Ascending aorta (tissue), 2 donors: ENCODE data around the gene RAX2. TPM values are rescaled to one million over a fixed set of nuclear protein-coding genes. Genes with fewer than 3 reads are reported as not detected.

Source experiments
- DNase-seq, 2 donors: peaks; one replicate each; pipeline ENCODE4 v3.0.0-alpha.2; 2019; ENCODE audit warnings: low spot score in 2 of 2
- H3K27ac ChIP-seq, 2 donors: fragments of 200-600 bp; sonication (generic); one replicate each; pipeline ENCODE4 v1.5.1; 2016 to 2017; ENCODE audit warnings: mild to moderate bottlenecking in 1 of 2
- H3K27me3 ChIP-seq: fragments of 200-600 bp; sonication (generic); one replicate; pipeline ENCODE4 v1.5.1; 2017
- H3K36me3 ChIP-seq, 2 donors: fragments of 200-600 bp; sonication (generic); one replicate each; pipeline ENCODE4 v1.5.1; 2016
- H3K4me1 ChIP-seq, 2 donors: fragments of 200-600 bp; sonication (generic); one replicate each; pipeline ENCODE4 v1.5.1; 2016 to 2017; ENCODE audit warnings: mild to moderate bottlenecking in 1 of 2
- H3K4me3 ChIP-seq, 2 donors: fragments of 200-600 bp; sonication (generic); one replicate each; pipeline ENCODE4 v1.5.1; 2016 to 2017; ENCODE audit warnings: mild to moderate bottlenecking in 1 of 2
- H3K9me3 ChIP-seq, 2 donors: fragments of 200-600 bp; sonication (generic); one replicate each; pipeline ENCODE4 v1.5.1; 2016
- intact Hi-C: fragments of 100-400 bp; cut with DNase I; formaldehyde crosslinking; loops from one replicate; pipeline ENCODE4 v1.15.1; 2023
- total RNA-seq: library from RNA; depleted of rRNA; stranded (reverse); fragments of >200 nt; gene quantifications from one replicate; pipeline ENCODE4 v1.1.0, GENCODE V29; 2016
- TF ChIP-seq, protein P1 (sequence below), 3 experiments: fragments of 200-600 bp in 2 of 3; fragments of 450-650 bp in 1 of 3; sonication (generic) in 2 of 3; IDR thresholded peaks; one replicate each; pipeline ENCODE4 v1.5.1; 2016 to 2019; ENCODE audit warnings: antibody characterized with exemption in 3 of 3, mild to moderate bottlenecking in 1 of 3, moderate library complexity in 1 of 3

RAX2 gene
- total RNA-seq, 1 donor from 2014 or later = not detected

- TF ChIP-seq, protein P1, sequence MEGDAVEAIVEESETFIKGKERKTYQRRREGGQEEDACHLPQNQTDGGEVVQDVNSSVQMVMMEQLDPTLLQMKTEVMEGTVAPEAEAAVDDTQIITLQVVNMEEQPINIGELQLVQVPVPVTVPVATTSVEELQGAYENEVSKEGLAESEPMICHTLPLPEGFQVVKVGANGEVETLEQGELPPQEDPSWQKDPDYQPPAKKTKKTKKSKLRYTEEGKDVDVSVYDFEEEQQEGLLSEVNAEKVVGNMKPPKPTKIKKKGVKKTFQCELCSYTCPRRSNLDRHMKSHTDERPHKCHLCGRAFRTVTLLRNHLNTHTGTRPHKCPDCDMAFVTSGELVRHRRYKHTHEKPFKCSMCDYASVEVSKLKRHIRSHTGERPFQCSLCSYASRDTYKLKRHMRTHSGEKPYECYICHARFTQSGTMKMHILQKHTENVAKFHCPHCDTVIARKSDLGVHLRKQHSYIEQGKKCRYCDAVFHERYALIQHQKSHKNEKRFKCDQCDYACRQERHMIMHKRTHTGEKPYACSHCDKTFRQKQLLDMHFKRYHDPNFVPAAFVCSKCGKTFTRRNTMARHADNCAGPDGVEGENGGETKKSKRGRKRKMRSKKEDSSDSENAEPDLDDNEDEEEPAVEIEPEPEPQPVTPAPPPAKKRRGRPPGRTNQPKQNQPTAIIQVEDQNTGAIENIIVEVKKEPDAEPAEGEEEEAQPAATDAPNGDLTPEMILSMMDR (IDR thresholded peaks at IDR 0.05) = no peak
- Histone ChIP-seq H3K36me3 (no peaks in the 10 kb centered on the region), H3K27me3 (no peaks in the 10 kb centered on the region), H3K27ac (no peak overlapping the region), H3K9me3 (no peaks in the 10 kb centered on the region), H3K4me1 (no peaks in the 10 kb centered on the region), H3K4me3 (no peak overlapping the region)
- no peak for DNase-seq
- intact Hi-C loops = no loop called here
These were observed 31.6 kb downstream of the RAX2 start for GRCh38 chr19:3740431-3740830.

GRCh38 chr19:3738477-3739220, 33.4 kb downstream of the RAX2 start:
- TF ChIP-seq, protein P1 (IDR thresholded peaks at IDR 0.05) = no peak
- no peak for DNase-seq

GRCh38 chr19:3737487-3738205, 34.4 kb downstream of the RAX2 start:
- H3K4me1 ChIP-seq = no peaks in the 10 kb centered on the region
- TF ChIP-seq, protein P1 (IDR thresholded peaks at IDR 0.05) = no peak
- no peaks in the 10 kb centered on the region for H3K36me3 ChIP-seq
- no peak overlapping the region for H3K4me3 ChIP-seq
- intact Hi-C loops = no loop called here
- no peak overlapping the region for H3K27ac ChIP-seq
- H3K9me3 ChIP-seq = no peaks in the 10 kb centered on the region
- no peak for DNase-seq
- H3K27me3 ChIP-seq = no peaks in the 10 kb centered on the region

More at GRCh38 chr19:3738477-3739220, 33.4 kb downstream of the RAX2 start:
- Histone ChIP-seq H3K27me3 (no peaks in the 10 kb centered on the region), H3K4me3 (no peak overlapping the region), H3K36me3 (no peaks in the 10 kb centered on the region), H3K4me1 (no peaks in the 10 kb centered on the region), H3K27ac (no peak overlapping the region), H3K9me3 (no peaks in the 10 kb centered on the region)
- intact Hi-C loops = no loop called here

DNA sequence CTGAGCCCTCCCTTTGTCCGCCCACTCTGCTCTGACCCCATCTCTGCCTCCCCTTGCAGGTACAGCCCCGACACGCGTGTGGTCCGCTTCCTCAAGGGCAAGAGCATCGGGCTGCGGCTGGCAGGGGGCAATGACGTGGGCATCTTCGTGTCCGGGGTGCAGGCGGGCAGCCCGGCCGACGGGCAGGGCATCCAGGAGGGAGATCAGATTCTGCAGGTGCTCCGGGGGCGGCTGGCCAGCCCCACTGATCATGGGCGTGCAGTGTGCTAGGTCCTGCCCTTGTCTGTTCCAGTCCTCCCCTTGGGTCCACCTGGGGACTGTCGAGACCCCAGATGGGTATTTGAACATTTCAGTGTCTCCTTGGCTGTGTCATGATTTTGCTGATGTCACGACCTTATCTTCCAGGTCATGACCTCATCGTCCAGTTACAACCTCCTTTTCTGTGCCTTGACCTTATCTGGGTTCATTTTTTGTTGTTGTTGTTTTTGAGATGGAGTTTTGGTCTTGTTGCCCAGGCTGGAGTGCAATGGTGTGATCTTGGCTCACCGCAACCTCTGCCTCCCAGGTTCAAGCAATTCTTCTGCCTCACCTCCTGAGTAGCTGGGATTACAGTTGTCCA, 35.8 kb downstream of the RAX2 start:
- H3K27me3 ChIP-seq = no peaks in the 10 kb centered on the region
- no peak for DNase-seq
- H3K4me1 ChIP-seq = no peaks in the 10 kb centered on the region
- no peaks in the 10 kb centered on the region for H3K36me3 ChIP-seq
- H3K27ac ChIP-seq = no peak overlapping the region
- TF ChIP-seq, protein P1 (IDR thresholded peaks at IDR 0.05) = no peak
- H3K9me3 ChIP-seq = no peaks in the 10 kb centered on the region
- intact Hi-C loops = no loop called here
- H3K4me3 ChIP-seq = no peak overlapping the region

DNA sequence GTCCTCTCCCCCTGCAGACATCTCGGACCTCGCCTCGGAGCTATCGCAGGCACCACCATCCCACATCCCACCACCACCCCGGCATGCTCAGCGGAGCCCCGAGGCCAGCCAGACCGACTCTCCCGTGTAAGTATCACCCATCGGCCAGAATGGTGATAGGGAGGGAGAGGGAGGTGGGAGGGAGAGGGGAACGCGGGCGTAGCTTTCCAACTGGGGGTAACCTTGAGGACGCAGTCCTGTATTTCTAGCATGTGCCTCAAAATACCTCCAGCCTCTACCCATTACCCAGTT, 37.8 kb downstream of the RAX2 start:
- no peaks in the 10 kb centered on the region for H3K27me3 ChIP-seq
- DNase-seq = no peak
- H3K9me3 ChIP-seq = no peaks in the 10 kb centered on the region
- H3K36me3 ChIP-seq = no peaks in the 10 kb centered on the region
- no peak overlapping the region for H3K4me3 ChIP-seq
- H3K4me1 ChIP-seq = no peaks in the 10 kb centered on the region
- TF ChIP-seq, protein P1 (IDR thresholded peaks at IDR 0.05) = no peak
- no peak overlapping the region for H3K27ac ChIP-seq
- intact Hi-C loops = no loop called here
